ENCODE measurements around the gene HNRNPU. TPM values are rescaled to one million over a fixed set of nuclear protein-coding genes. Genes with fewer than 3 reads are reported as not detected.

HNRNPU gene
- total RNA-seq: 461 and 469 TPM in 2 replicates

DNA sequence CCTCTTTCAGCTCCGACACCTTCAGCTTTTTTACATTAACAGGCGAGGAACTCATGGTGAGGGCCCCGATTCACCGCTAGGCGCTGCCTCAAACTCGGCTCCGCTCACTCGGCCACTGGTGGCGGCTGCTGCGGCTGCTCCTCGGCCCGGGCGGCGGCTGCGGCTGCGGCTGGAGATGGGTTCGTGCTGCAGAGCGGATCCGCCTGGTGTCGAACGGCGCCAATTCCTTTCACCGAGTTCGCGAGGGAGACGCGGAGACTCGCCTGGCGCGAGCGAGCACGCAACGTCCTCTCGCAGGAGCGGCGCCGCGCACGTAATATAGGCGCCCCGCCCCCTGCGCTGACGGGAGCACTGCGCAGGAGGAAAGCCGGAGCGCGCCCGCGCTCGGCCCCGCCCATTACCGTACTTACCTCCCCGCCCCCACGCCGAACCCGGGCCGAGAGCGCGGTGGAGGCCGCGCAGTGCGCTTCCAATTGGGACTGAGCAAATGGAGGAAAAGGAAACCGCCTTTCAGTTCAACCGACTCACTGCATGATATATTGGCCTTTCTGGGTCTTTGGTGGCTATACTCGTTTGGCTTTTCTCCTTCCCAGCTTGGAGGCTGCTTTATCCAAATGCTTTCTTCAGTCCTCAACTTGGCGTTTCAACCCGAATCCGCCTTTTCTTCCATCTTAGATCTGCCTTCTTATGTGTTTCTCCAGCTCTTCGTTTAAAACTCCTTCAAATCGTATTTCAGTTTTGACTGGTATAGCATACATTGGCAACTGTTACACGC is at the start of gene HNRNPU:
HNRNPU (minus strand) TSS at position 291 of the 775 bp plus-strand sequence; CDS start at position 55, 236 bp downstream.
- intact Hi-C loops (cut with micrococcal nuclease): loop anchor here (1.0 to 5.0 kb wide), 6 partner anchors 29 to 1703 kb away; partner anchors contain the start of genes CNST, COX20 and TFB2M

GRCh38 chr1:244913806-244914205 is 49.5 kb upstream of the HNRNPU start:
- intact Hi-C loops (cut with micrococcal nuclease): no loop called here

GRCh38 chr1:244904119-244904518 is 39.8 kb upstream of the HNRNPU start:
- intact Hi-C loops (cut with micrococcal nuclease): no loop called here

DNA sequence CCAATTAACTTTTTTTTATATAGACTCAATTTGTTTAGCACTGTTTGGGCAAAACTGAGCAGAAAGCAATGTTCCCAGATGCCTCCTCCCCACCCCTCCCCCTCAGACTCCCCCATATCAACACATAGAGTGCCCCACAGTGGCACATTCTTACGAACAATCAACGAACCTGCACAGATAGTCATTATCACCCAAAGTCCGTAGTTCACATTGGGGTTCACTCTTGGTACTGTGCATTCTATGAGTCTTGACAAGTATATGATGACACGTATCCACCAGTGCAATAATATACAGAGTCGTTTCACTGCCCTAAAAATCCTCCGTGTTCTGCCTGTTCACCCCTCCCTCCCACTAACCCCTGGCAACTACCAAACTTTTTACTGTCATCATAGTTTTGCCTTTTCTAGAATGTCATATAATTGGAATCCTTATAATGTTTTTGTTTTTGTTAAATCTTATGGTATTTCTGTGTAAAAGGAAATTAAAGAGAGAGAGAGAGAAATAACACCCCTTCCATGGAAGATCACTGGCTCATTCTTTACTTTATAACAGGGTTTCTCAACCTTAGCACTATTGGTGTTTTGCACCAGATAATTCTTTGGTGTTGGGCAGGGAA is 37.2 kb upstream of the HNRNPU start:
- intact Hi-C loops (cut with micrococcal nuclease): no loop called here

DNA sequence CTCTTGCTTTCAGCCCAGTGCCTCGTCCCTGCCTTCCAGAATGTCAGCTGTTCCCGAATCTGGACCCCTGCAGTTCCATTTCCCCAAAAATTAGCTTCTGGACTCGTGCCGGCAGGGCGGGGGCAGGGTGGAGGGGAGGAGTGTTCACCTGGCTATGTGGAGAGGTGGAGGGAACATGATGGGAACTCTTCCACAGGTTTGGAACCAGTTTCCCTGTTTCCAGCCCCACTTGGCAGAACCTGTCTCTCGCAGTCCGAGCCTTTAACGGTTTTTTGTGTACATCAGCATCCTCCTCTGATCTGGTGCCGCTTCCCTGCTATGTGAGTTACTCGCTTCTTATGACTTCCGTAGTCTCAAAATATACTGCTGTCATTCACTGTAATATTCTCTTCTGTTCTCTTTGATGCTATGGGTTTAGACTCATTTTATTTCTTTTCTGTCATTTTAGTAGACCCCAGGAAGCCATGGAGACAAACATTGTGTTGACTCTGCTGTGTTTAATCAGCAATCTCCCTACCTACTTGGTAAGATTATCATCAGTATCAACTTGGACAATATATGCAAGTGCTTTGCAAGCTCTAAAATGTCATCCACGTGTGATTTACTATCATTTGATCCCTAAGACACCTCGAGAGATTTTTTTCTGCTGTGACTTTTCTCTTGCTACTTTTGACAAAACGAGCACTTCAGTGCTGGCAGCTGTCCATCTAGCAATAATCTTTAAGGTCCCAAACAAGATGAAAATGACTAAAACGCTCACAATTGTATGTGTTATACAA is 33.3 kb upstream of the HNRNPU start:
- intact Hi-C loops (cut with micrococcal nuclease): no loop called here

DNA sequence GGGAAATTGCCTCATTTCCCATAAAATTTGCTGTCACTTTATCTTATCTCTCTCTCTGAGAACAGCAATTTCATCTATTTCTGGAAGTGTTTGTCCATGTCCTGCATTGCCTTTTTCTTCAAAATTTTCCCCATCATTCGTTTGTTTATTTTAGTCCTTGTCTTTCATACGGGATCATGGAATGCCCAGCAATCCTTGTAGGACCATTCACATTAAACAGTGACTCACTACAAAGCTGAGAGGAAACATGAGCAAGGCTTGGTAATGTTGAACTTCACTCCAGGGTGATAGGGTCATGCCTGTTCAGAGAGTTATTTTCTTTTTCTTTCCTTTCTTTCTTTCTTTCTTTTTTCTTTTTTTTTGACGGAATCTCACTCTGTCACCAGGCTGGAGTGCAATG is 32.2 kb upstream of the HNRNPU start:
- intact Hi-C loops (cut with micrococcal nuclease): no loop called here

DNA sequence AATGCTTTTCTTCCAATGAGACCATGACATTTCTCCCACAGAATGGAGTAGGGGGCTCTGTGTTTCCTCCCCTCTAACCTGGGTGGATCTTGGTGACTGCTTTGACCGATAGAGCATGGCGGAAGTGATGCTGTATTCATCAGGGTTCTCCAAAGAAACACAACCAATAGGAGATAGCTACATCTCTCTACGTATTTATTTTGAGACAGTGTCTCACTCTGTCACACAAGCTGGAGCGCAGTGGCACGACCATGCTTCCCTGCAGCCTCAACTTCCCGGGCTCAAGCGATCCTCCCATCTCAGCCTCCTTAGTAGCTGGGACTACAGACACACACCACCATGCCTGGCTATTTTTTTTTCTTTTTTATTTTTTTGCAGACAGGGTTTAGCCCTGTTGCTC is 29.5 kb upstream of the HNRNPU start:
- intact Hi-C loops (cut with micrococcal nuclease): no loop called here

- intact Hi-C loops (cut with micrococcal nuclease): no loop called here
Measured at GRCh38 chr1:244887281-244887680, 22.9 kb upstream of the HNRNPU start.

- intact Hi-C loops (cut with micrococcal nuclease): no loop called here
Measured at GRCh38 chr1:244881552-244882280, 17.4 kb upstream of the HNRNPU start.

DNA sequence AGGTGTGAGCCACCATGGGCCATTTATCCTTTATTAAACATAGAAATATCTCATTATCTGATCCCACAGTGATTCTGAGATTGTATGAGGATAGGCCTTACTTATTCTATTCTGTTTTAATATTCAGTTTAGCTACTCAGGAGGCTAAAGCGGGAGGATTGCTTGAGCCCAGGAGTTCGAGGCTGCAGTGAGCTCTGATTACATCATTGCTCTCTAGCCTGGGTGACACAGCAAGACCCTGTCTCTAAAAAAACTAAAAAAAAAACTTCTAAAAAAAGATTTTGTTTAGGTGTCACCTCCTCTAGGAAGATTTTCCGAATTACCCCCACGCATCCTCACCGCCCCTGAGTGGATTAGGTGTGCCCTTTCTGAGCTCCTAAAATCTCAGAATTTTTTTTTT is 14.3 kb upstream of the HNRNPU start:
- intact Hi-C loops (cut with micrococcal nuclease): no loop called here

DNA sequence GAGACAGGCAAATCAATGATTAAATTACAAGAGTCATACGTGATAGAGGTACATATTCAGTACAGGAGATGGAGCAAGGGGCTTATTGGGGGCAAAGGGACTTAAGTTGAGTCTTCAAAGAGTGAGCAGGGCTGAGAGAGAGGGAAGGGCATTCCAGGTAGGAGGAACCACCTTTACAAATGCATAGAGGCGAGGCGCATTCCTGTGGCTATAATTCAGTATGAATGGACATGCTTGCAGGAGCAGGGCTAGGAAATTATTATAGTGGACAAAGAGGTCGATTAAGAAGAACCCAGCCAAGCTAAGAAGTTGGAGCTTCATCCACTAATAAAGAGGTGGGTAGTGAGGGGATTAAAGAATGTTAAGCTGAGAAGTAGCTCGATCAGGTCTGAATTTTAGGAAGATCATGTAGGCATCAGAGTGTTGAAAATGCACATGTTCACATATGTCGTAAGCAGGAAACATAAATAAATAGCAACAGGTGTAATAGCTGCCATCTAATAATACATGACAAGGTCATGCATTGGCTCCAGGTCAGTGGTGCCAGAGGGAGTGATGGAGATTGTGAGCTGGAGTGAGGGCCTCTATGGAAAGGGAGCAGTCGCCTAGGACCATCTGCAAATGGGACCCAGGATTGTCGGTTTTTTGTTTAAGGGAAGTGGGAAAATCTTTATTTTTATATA is 12.0 kb upstream of the HNRNPU start:
- intact Hi-C loops (cut with micrococcal nuclease): no loop called here

DNA sequence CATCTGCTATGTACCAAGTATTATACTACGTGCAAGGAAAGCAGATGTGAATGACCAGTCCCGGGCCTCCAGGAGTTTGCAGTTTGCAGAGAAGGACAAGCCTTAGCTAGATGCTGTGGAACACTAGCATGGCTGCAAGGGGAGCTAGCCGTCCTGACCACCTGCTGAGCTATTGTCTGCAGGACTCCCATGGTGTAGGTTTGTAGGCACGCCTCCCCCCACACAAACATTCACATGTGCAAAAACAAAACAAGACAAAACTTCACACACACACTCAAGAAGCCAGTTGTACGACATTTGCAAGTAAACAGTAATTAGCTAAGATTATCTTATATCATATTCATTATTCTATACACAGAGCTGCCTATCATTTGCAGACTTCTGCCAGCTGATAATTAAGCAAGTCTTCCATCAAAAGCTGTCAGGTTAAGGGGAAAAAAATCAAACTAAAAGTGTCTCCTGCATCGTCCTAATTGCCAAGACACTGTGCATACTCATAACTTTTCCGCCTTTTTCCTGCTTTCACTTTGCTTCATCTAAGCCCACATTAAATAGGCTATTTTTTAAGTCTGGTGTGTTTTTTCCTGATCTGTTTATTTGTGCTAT is 10.7 kb upstream of the HNRNPU start:
- intact Hi-C loops (cut with micrococcal nuclease): no loop called here

GRCh38 chr1:244869950-244870349 is 5.6 kb upstream of the HNRNPU start:
- intact Hi-C loops (cut with micrococcal nuclease): no loop called here

DNA sequence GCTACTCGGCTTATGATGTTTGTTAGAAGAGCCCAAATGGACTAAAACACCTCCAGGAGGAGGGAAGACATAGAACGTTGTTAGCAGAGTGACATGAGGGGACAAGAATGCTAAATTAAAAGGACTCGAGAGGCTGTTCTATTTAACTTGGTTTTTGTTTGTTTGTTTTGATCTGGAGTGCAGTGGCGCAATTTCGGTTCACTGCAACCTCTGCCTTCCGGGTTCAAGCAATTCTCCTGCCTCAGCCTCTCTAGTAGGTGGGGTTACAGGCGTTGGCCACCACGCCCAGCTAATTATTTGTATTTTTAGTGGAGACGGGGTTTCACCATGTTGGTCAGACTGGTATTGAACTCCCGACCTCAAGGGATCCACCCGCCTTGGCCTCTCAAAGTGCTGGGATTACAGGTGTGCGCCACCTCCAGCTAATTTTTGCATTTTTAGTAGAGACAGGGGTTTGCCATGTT is 5.1 kb upstream of the HNRNPU start:
- intact Hi-C loops (cut with micrococcal nuclease): no loop called here

DNA sequence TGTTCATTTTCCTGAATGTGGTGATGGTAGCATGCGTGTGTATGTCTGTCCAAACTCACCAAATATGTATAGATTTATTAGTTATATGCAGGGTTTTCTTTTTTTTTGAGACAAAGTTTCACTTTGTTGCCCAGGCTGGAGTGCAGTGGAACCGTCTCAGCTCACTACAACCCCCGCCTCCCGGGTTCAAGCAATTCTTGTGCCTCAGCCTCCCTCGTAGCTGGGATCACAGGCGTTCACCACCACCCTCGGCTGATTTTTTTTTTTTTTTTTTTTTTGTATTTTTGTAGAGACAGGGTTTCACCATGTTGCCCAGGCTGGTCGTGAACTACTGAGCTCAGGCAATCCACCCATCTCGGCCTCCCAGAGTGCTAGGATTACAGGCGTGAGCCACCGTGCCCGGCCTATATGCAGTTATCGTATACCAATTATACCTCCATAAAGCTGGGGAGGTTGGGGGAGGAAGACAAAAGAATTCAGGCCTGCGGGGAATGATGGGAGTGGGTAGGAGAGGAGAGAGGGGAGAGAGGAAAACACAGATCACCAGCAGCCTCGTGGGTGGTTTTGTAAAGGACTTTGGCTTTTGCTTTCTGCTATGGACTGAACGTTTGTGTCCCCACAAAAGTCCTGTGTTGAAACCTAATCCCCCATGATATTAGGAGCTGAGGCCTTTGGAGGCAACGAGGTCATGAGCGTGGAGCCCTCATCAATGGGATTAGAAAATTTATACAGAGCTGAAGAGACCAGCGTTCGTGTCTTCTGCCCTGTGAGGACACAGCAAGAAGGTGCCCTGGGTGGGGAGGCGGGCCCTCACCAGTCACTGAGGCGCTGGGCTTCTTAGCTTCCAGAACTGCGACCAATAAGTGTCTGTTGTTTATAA is 4.4 kb upstream of the HNRNPU start:
- intact Hi-C loops (cut with micrococcal nuclease): no loop called here

GRCh38 chr1:244866355-244866754 is 2.0 kb upstream of the HNRNPU start:
- intact Hi-C loops (cut with micrococcal nuclease): no loop called here

DNA sequence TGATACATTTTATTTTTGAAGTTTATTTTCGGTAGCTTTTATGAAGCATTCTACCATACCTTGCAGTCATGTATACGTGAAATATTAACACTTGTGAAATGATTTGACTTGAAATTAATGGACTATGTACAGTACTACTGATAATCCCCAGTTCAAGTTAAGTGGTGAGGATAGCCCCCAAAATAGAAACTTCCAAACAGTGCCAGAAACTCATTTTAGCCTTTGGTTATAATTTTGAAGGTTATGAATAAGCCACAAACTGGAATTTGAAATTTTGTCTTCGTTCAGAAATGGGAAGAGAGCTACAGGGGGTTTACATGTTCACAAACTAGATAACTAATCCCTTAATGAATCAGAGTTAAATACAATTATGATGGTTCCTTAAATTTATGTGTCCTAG is 1.5 kb upstream of the HNRNPU start:
- intact Hi-C loops (cut with micrococcal nuclease): loop anchor here (2.0 kb wide), 1 partner anchor 177 kb away; no protein-coding TSS in a partner anchor

DNA sequence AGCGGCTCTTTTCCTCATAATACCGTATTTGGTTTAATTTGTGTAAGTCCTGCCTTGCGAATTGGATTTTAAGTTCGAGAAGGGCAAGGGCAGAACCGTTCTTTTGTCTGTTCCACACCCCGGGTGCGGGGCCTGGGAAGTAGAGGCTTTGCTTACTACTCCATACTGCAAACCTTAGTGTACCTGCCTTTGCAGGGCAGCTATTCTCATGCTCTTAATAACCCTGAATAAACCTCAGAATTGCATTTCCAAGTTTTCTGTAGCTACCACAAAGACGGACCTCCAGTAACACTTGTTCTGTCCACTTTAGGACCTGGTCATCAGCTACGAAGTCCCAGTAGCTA is 657 bp upstream of the HNRNPU start:
- intact Hi-C loops (cut with micrococcal nuclease): loop anchor here (2.0 kb wide), 1 partner anchor 178 kb away; no protein-coding TSS in a partner anchor

Measured in T-helper 2 cell treated with Interferon-gamma antibody and Interleukin-4, amounts not matched to agents 100 ng/mL and 5 ng/mL, for 36 hours (primary cell).